Colonic mucosa (tissue), 4 donors: ENCODE measurements around the gene BCAN. TPM values are rescaled to one million over a fixed set of nuclear protein-coding genes. Genes with fewer than 3 reads are reported as not detected.

Experiments used
- DNase-seq: peaks from one replicate; pipeline ENCODE4 v3.0.0-alpha.2; 2020
- H3K27ac ChIP-seq: fragments of 200-600 bp; one replicate; pipeline ENCODE4 v1.8.0; 2021
- H3K27me3 ChIP-seq: fragments of 200-600 bp; one replicate; pipeline ENCODE4 v1.8.0; 2021
- H3K36me3 ChIP-seq: fragments of 200-600 bp; one replicate; pipeline ENCODE4 v1.8.0; 2021
- H3K4me1 ChIP-seq: fragments of 200-600 bp; one replicate; pipeline ENCODE4 v1.8.0; 2021; ENCODE audit warnings: mild to moderate bottlenecking
- H3K4me3 ChIP-seq: fragments of 200-600 bp; one replicate; pipeline ENCODE4 v1.8.0; 2021
- H3K9ac ChIP-seq, 2 donors: one replicate each; pipeline ENCODE4 v1.7.0; 2013; ENCODE audit warnings: control low read depth in 2 of 2, low read depth in 2 of 2, low read length in 2 of 2
- H3K9me3 ChIP-seq: fragments of 200-600 bp; one replicate; pipeline ENCODE4 v1.8.0; 2021
- intact Hi-C: fragments of 100-400 bp; cut with DNase I; formaldehyde crosslinking; loops from one replicate; pipeline ENCODE4 v1.14.1; 2022
- total RNA-seq, 2 donors: library from RNA; stranded (reverse); fragmentation: NEBNext Ultra II Directional in 1 of 2; extraction: Animal tissue kit (Norgen Biotek cat#: 25700) in 1 of 2; gene quantifications; one replicate each; pipeline ENCODE4 v1.2.1, GENCODE V29; 2021
- TF ChIP-seq, protein P1 (sequence below): fragments of 200-600 bp; IDR thresholded peaks from one replicate; pipeline ENCODE4 v1.8.0; 2022; ENCODE audit warnings: antibody characterized with exemption, mild to moderate bottlenecking
- donor health status: healthy.
- donor health status: DM: no; HTN: no; CAD: no.
- donor health status: DM: no; HTN: no; CAD: no.

The BCAN gene
- total RNA-seq, 2 donors from 2014 or later = 0.37 TPM; not detected in 1

DNA sequence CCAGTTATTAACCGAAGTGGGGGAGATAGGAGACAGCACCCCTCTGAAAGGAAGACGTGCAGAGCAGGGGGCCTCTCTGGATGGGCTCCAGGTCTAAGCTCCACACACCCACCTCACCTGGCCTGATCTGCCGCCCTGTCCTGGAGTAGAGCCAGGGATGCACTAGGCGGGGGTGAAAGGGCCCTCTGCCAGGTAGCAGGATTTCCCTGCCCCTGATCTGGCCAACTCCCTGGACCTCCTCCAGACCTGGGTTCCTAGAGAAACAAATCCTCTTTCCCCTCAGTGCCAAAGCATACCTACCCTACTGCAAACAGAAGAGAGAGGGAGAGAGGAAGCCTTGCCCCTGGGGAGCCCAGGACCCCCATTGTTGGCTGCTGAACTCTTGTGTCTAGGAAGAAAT lies 61.4 kb downstream of the BCAN start:
- Histone ChIP-seq H3K9me3 (no peaks in the 10 kb centered on the region), H3K27ac (no peak overlapping the region), H3K27me3 (peaks cover 9% of the 10 kb centered on the region), H3K9ac (no peak overlapping the region), H3K36me3 (no peaks in the 10 kb centered on the region), H3K4me3 (no peak overlapping the region), H3K4me1 (peaks cover 14% of the 10 kb centered on the region)
- TF ChIP-seq, protein P1, sequence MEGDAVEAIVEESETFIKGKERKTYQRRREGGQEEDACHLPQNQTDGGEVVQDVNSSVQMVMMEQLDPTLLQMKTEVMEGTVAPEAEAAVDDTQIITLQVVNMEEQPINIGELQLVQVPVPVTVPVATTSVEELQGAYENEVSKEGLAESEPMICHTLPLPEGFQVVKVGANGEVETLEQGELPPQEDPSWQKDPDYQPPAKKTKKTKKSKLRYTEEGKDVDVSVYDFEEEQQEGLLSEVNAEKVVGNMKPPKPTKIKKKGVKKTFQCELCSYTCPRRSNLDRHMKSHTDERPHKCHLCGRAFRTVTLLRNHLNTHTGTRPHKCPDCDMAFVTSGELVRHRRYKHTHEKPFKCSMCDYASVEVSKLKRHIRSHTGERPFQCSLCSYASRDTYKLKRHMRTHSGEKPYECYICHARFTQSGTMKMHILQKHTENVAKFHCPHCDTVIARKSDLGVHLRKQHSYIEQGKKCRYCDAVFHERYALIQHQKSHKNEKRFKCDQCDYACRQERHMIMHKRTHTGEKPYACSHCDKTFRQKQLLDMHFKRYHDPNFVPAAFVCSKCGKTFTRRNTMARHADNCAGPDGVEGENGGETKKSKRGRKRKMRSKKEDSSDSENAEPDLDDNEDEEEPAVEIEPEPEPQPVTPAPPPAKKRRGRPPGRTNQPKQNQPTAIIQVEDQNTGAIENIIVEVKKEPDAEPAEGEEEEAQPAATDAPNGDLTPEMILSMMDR = no peak
- intact Hi-C loops = no loop called here
- DNase-seq = no peak

DNA sequence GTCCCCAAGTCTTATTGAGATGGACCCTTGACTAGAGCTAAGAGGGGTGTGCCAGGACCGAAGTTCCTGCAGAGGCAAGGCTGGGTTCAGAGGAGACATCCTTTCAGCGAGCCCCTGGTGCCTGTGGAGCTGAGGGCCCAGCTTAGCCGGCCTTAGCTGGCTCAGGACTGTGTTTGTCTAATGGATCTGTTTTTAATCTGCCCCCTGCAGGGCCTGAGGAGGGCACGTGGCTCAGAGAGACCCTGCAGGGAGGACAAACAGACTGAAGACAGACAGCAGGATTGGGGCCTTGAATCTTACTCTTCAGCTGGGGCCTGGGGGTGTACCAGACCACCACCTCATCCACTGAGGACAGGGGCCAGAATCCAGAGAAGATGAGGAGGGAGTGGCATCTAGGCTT lies 61.8 kb downstream of the BCAN start:
- Histone ChIP-seq H3K36me3 (no peaks in the 10 kb centered on the region), H3K27ac (no peak overlapping the region), H3K27me3 (peaks cover 9% of the 10 kb centered on the region), H3K9me3 (no peaks in the 10 kb centered on the region), H3K4me3 (no peak overlapping the region), H3K4me1 (peaks cover 14% of the 10 kb centered on the region), H3K9ac (no peak overlapping the region)
- DNase-seq = no peak
- TF ChIP-seq, protein P1 = no peak
- intact Hi-C loops = no loop called here

DNA sequence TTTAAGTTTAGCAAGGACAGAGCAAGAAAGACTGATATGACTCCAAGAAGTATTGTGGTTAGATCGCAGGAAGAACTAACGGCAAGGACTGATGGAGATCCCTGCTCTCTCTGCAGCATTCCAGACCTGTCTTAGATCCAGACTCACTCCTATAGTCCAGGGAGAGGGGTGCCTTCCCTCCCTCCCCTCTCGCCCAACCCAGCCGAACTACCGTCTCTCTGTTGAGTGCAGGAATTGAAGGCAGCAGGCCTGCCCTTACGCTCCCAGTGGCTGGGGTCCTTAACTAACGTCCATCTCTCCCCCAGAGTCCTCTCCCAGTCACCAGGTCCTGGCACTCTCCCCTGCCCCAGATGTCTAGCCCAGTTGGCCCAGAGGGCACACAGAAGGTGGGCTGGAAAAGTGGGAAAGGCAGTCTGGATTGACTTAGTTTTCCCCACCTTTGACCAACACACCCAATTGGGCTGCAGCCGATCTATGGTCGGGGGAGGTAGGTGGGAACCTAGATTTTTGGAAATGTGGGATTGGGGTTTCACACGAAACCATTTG lies 62.3 kb downstream of the BCAN start:
- Histone ChIP-seq H3K27ac (no peak overlapping the region), H3K9ac (no peak overlapping the region), H3K36me3 (no peaks in the 10 kb centered on the region), H3K4me1 (peaks cover 14% of the 10 kb centered on the region), H3K27me3 (peaks cover 9% of the 10 kb centered on the region), H3K9me3 (no peaks in the 10 kb centered on the region), H3K4me3 (no peak overlapping the region)
- no peak for DNase-seq
- TF ChIP-seq, protein P1 = no peak
- intact Hi-C loops = no loop called here

DNA sequence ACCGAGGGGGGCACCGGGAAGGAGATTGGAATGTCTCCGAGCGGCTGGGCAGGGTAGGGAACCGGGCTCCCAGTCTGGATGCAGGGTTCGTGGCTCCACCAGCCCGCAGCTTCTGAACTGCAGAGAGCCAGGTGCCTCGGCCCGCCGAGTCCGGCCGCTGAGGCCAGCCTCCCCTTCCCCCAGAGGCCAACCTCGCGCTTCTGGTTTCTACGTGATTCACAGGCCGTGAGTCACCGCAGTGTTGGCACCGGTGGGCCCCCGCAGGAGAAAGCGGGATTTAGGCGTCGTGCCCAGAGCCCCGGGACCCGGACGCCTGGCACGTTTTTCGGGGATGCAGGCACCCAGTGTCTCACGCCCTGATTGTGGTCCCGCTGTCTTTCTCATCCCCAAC lies 63.0 kb downstream of the BCAN start:
- no peak overlapping the region for H3K27ac ChIP-seq
- no peak overlapping the region for H3K4me3 ChIP-seq
- TF ChIP-seq, protein P1 = no peak
- H3K9me3 ChIP-seq = no peaks in the 10 kb centered on the region
- H3K4me1 ChIP-seq = peaks cover 14% of the 10 kb centered on the region
- H3K27me3 ChIP-seq = peaks cover 9% of the 10 kb centered on the region
- peak; percentile 29 for DNase-seq
- H3K36me3 ChIP-seq = no peaks in the 10 kb centered on the region
- intact Hi-C loops = no loop called here
- peak overlapping the region in 1 of 2 donors; percentile 59 for H3K9ac ChIP-seq

DNA sequence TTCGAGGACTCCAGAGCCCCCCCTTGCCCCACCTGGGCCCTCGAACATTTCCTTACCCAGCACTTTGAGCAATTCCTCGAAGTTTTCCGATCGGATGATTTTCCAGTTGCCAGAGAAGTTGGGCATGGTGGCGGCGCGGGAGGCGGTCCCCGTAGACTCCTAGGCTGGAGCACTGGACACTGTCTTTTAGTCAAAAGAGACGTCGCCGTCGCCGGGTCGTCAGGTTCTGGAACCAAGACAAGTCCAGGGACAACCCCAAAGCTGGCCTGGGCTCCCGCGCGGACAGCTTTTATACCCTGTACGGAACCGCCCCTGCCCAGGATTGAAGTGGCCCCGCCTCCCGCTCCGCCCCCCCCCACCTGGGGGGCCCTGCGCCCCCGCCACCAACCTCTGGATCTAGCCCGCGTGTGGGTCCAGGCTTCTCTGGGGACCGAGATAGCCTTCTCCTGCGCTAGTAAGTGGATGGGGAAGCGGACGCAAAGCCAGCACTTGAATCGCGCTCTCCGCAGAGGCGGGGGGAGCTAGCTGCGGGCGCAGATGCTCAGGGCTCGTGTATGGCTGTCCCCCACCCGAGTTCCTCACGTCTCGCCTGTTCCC lies 63.5 kb downstream of the BCAN start, which contains the start of gene CRABP2:
CRABP2 (minus strand) TSS at position 263 of the 597 bp plus-strand sequence; CDS start at position 126, 137 bp downstream.
- intact Hi-C loops = no loop called here
- no peaks in the 10 kb centered on the region for H3K9me3 ChIP-seq
- peak within 1 kb of the TSS; percentile 30 for H3K4me3 ChIP-seq
- H3K9ac ChIP-seq = peak within 1 kb of the TSS; percentile 59 to 68
- H3K36me3 ChIP-seq = no peaks in the 10 kb centered on the region
- DNase-seq = no peak
- peaks cover 9% of the 10 kb centered on the region for H3K27me3 ChIP-seq
- H3K4me1 ChIP-seq = peaks cover 14% of the 10 kb centered on the region
- H3K27ac ChIP-seq = peak within 1 kb of the TSS; percentile 14
- TF ChIP-seq, protein P1 = no peak
